Measurements from ENCODE around the gene CLIC5.

DNA sequence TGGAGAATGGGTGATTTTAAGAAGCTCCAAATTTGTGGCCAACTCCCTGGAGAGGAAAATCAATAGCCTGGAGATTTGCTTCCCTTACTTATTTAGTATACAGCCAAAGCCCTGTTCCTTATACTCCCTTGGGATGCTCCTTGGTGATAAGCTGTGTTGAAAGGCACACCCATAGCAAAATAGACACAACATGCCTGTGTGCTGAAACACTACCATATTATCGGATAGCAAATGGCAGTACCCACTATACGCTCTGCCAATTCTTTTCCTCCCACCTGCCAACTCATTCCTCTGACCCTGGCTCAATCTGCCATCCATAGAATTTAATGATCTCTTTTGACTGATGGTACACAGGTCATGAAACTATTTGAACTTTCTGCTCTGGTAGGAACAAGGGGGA is 98.2 kb downstream of the CLIC5 start:
- TF ChIP-seq, protein P1, sequence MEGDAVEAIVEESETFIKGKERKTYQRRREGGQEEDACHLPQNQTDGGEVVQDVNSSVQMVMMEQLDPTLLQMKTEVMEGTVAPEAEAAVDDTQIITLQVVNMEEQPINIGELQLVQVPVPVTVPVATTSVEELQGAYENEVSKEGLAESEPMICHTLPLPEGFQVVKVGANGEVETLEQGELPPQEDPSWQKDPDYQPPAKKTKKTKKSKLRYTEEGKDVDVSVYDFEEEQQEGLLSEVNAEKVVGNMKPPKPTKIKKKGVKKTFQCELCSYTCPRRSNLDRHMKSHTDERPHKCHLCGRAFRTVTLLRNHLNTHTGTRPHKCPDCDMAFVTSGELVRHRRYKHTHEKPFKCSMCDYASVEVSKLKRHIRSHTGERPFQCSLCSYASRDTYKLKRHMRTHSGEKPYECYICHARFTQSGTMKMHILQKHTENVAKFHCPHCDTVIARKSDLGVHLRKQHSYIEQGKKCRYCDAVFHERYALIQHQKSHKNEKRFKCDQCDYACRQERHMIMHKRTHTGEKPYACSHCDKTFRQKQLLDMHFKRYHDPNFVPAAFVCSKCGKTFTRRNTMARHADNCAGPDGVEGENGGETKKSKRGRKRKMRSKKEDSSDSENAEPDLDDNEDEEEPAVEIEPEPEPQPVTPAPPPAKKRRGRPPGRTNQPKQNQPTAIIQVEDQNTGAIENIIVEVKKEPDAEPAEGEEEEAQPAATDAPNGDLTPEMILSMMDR (IDR thresholded peaks at IDR 0.05), result no peak
- TF ChIP-seq POLR2A (IDR thresholded peaks at IDR 0.05), result no peak

All from suprapubic skin (tissue), 3 donors.